ENCODE measurements around the gene SLC16A3.

DNA sequence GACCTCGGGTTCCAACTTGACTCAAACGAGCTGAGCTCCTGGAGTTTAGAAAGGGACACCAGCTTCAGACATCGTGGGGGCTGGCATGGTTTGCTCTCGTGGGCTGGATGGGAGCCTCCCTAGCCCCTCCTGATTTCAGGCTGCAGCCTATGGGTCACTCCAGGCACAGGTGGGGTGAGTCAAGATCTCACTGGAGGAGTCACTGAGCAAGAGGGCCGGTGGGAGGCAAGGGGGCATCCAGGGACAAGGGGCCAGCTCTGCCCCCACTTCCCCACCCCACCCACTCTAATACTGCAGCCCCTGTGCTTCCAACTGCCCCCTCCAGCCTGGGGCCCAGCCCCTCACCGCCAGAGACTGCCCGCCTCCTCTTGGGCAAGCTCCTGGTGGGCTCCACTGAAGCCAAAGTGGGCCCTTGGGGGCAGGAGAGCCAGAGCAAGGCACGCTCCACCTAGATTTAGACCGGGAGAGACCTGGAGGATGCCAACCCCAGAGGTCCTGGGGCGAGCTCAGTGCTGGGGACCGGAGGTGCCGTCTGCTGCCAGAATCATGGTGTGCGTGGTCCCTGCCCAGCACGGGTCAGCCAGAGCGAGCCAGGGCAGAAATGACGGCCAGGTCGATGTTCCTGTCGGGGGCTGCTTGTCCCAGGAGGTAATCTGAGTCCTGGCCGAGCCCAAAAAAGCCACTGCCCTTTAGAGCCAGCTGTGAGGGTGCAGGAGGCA lies 6.4 kb downstream of the SLC16A3 start:
- TF ChIP-seq RARB (CRISPR knock-in tag; IDR thresholded peaks at IDR 0.05) (no peak), TCF4 (CRISPR knock-in tag; IDR thresholded peaks at IDR 0.05; ENCODE audit: borderline replicate concordance) (no peak), ZFP30 (CRISPR knock-in tag; IDR thresholded peaks at IDR 0.05) (no peak), ARNTL (CRISPR knock-in tag; IDR thresholded peaks at IDR 0.05; ENCODE audit: borderline replicate concordance, low read depth) (no peak), ZNF565 (CRISPR knock-in tag; conservative IDR thresholded peaks at IDR 0.05; ENCODE audit: low read depth) (no peak), OSR1 (CRISPR knock-in tag; IDR thresholded peaks at IDR 0.05) (no peak), SNAI2 (CRISPR knock-in tag; IDR thresholded peaks at IDR 0.05) (no peak), ISL1 (CRISPR knock-in tag; IDR thresholded peaks at IDR 0.05) (no peak), TOX (CRISPR knock-in tag; IDR thresholded peaks at IDR 0.05; ENCODE audit: borderline replicate concordance) (no peak), ESRRG (CRISPR knock-in tag; IDR thresholded peaks at IDR 0.05) (no peak)
- TF ChIP-seq, protein P1, sequence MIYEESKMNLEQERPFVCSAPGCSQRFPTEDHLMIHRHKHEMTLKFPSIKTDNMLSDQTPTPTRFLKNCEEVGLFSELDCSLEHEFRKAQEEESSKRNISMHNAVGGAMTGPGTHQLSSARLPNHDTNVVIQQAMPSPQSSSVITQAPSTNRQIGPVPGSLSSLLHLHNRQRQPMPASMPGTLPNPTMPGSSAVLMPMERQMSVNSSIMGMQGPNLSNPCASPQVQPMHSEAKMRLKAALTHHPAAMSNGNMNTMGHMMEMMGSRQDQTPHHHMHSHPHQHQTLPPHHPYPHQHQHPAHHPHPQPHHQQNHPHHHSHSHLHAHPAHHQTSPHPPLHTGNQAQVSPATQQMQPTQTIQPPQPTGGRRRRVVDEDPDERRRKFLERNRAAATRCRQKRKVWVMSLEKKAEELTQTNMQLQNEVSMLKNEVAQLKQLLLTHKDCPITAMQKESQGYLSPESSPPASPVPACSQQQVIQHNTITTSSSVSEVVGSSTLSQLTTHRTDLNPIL (CRISPR knock-in tag; IDR thresholded peaks at IDR 0.05; ENCODE audit: low read depth): no peak
- TF ChIP-seq, protein P2, sequence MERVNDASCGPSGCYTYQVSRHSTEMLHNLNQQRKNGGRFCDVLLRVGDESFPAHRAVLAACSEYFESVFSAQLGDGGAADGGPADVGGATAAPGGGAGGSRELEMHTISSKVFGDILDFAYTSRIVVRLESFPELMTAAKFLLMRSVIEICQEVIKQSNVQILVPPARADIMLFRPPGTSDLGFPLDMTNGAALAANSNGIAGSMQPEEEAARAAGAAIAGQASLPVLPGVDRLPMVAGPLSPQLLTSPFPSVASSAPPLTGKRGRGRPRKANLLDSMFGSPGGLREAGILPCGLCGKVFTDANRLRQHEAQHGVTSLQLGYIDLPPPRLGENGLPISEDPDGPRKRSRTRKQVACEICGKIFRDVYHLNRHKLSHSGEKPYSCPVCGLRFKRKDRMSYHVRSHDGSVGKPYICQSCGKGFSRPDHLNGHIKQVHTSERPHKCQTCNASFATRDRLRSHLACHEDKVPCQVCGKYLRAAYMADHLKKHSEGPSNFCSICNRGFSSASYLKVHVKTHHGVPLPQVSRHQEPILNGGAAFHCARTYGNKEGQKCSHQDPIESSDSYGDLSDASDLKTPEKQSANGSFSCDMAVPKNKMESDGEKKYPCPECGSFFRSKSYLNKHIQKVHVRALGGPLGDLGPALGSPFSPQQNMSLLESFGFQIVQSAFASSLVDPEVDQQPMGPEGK (CRISPR knock-in tag; IDR thresholded peaks at IDR 0.05; ENCODE audit: borderline replicate concordance): no peak
- TF ChIP-seq, protein P3, sequence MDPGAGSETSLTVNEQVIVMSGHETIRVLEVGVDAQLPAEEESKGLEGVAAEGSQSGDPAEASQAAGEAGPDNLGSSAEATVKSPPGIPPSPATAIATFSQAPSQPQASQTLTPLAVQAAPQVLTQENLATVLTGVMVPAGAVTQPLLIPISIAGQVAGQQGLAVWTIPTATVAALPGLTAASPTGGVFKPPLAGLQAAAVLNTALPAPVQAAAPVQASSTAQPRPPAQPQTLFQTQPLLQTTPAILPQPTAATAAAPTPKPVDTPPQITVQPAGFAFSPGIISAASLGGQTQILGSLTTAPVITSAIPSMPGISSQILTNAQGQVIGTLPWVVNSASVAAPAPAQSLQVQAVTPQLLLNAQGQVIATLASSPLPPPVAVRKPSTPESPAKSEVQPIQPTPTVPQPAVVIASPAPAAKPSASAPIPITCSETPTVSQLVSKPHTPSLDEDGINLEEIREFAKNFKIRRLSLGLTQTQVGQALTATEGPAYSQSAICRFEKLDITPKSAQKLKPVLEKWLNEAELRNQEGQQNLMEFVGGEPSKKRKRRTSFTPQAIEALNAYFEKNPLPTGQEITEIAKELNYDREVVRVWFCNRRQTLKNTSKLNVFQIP (CRISPR knock-in tag; IDR thresholded peaks at IDR 0.05; ENCODE audit: borderline replicate concordance, low read depth): no peak
- TF ChIP-seq, protein P4, sequence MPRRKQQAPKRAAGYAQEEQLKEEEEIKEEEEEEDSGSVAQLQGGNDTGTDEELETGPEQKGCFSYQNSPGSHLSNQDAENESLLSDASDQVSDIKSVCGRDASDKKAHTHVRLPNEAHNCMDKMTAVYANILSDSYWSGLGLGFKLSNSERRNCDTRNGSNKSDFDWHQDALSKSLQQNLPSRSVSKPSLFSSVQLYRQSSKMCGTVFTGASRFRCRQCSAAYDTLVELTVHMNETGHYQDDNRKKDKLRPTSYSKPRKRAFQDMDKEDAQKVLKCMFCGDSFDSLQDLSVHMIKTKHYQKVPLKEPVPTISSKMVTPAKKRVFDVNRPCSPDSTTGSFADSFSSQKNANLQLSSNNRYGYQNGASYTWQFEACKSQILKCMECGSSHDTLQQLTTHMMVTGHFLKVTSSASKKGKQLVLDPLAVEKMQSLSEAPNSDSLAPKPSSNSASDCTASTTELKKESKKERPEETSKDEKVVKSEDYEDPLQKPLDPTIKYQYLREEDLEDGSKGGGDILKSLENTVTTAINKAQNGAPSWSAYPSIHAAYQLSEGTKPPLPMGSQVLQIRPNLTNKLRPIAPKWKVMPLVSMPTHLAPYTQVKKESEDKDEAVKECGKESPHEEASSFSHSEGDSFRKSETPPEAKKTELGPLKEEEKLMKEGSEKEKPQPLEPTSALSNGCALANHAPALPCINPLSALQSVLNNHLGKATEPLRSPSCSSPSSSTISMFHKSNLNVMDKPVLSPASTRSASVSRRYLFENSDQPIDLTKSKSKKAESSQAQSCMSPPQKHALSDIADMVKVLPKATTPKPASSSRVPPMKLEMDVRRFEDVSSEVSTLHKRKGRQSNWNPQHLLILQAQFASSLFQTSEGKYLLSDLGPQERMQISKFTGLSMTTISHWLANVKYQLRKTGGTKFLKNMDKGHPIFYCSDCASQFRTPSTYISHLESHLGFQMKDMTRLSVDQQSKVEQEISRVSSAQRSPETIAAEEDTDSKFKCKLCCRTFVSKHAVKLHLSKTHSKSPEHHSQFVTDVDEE (CRISPR knock-in tag; IDR thresholded peaks at IDR 0.05): no peak
